ENCODE data around the gene STXBP5.

GRCh38 chr6:147325557-147325956 is 121.3 kb downstream of the STXBP5 start:
- TF ChIP-seq EZH2 (IDR thresholded peaks at IDR 0.05; ENCODE audit: borderline replicate concordance, low read length): no peak
- TF ChIP-seq CTCF (IDR thresholded peaks at IDR 0.05; ENCODE audit: low read length): no peak
